Stimulated activated CD8-positive, alpha-beta memory T cell treated with anti-CD3 and anti-CD28 coated beads, Interleukin-4, amount 100 ng/mL, for 4 hours (primary cell): ENCODE results near the gene PITX1.

ENCODE experiments used
- DNase-seq, 2 donors: peaks; one replicate each; pipeline ENCODE4 v3.0.0-alpha.2; 2020; ENCODE audit warnings: low read depth in 2 of 2, low spot score in 1 of 2

PITX1 gene

GRCh38 chr5:135030123-135030955 is 3.7 kb downstream of the PITX1 start:
- no peak for DNase-seq

DNA sequence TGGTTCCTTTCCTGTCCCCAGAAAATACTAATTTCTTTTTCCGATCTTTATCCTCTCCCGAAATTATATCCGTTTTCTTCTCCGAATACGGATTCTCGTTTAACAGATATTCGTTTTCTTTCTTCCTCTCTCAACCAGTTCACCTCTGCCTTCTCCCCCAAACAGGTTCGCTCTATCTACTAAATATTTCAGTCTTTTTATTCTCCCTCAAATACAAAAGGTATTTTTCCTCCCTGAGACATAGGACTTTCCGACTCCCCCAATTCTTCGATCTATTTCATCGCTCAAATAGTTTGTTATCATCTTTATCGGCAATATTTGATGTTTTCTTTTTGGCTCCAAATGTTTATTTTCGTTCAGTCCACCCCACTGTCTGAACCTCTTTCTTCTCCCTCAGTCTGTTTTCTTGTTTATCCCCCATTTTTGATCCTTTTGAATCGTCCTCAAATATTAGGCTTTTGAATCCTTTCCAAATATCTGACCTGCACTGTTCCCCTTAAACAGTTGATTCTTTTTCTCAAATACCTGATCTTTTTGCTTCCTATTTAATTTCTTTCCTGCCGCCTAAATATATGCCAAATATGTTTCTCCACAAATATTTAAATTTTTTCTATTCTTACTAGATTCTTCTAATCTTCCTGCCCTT is 4.4 kb downstream of the PITX1 start:
- no peak for DNase-seq

GRCh38 chr5:135028791-135029476 is 5.1 kb downstream of the PITX1 start:
- DNase-seq: no peak

DNA sequence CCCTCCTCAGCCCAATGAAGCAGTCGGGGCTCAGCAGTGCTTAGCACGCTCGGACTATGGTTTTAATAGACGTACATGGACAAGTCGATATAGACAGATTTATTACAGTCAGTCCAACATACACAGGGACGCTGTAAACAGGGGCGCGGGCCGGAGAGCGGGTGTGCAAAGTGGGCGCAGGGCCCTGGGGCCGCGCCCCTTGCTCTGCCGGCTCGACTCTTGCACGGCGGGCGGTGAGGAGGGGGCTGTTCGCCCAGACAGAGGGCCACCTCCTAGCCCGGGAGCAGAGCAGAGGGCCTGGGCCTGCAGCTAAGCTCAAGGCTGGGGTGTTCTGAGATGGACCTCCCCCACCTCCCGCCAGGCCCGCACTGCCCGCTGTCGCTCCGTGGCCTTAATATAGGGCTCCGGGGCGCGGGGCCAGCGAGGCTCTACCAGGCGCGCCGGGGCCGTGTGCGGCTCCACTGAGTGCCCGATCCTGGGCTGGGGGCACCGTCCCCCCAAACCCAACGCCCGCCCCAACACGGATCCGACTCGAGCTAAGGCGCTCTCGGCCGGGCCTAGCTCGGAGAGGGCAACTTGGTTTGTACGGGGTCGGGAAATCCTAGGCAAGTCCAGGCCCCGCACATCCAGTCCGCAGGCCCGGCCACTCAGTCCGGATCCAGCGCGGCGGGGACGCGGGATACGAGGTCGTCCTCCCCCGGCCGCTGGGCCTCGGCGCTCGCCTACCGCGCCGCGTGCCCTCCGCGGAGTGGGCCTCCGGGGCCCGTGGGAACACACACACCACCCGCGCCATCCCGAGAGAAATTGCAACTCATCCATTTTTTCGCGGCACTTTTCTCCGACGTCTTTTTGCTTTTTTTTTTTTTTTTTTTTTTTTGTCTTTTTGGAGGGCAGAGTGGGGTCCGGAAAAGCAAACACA is 6.1 kb downstream of the PITX1 start:
- DNase-seq: no peak

DNA sequence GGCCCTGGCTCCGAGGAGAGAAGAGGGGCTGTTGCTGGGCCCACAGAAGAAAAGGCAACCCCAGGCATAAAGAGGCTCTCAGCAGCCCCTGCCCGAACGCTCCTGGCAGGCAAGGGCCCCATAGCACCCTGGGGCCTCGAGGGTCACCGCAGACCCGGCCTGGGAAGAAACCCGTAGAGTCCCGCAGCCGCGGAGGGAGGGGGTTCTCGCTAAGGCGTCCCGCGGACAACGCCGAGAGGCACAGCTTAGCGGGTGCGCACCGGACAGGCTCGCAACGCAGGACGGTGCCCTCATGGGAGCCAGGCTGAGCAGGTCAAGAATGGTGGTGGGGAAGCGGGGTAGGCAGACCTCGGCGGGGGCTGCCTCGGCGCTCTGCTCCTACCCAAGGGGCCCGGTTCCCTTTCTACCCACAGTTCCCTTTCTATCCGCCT is 6.7 kb downstream of the PITX1 start:
- no peak for DNase-seq

DNA sequence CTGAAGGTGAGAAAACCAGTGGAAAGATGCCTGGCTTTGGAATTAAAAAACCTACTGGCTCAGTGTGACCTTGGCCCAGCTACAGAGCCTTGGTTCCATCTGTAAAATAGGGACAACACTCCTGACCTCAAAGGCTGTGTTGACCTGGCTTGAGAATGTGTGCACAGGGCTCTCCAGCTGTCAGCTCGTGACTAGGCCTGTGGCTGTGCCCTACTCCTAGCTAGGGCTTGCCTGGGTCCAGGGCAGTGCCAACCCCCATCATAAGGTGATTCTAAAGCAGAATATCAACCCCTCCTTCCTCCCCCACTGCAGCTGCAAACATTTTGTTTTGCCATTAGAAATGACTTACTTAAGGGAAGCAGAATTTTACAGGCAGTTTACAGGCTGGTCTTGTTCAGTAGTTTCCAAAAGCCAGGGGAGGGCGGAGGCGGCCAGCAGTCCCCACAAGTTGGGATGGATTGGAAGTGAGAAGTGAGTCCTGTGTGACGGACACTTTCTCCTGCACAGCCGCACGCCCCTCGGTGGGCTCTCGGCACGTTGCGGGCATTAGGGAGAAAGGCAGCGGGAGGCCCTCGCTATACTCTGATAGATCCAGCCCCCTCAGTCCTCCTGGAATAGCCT is 7.3 kb downstream of the PITX1 start:
- DNase-seq: no peak

GRCh38 chr5:135025730-135026644 is 8.0 kb downstream of the PITX1 start:
- no peak for DNase-seq

DNA sequence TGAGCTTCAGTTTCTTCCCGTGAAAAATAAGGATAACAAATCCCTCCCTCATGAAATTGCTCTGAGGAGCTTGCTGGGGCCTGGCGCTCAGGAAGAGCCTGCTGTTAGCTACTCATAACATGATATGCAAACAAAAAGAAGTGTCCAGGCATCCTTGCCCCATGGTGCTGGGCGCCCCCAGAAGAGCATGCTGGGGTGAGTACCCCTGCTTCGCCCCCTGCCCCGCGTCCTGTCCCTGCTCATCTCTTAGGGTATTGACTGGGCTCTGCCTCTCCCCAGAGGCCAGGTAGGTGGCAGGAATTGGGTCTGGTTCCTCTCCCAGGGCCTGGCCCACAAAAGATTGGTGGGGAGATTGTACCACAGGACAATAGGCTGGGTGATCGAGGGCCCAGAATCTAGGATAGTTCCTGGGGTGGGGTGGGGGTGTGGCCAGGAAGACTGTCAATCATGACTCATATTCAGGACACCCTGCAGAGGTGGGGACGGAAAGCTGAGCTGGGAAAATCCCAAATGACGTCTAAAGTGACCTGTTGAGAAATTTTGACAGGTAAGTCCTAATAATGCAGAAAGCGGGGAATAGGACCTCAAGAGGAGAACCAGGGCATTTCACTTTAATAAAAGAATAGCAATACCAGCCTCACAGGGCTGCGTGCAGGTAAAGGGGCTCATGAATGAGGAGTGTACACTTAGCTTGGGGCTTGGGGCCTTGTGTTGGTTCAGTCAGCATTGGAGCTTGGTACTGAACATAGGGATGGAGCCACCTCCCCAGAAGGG is 8.9 kb downstream of the PITX1 start:
- DNase-seq: no peak

GRCh38 chr5:135020111-135020895 is 13.7 kb downstream of the PITX1 start:
- DNase-seq: no peak

DNA sequence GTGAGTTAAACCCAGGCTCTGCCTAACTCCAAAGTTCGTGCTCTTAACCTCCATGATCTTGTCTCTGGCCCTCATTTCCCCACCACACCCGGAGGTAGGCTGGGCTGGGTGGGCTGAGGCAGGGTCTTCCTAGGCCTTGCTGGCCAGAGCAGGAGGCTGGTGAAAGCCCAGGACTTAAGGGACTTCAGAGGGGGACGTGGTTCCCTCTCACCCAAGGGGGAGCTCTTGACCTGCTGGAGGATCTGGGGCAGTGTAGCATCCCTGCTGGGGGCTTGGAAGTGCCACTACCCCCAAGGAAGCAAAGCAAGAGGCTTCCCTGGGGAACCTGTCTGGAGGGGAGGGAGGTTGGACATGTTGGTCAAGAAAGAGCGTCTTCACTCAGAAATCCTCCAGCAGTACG is 14.7 kb downstream of the PITX1 start:
- DNase-seq: no peak

DNA sequence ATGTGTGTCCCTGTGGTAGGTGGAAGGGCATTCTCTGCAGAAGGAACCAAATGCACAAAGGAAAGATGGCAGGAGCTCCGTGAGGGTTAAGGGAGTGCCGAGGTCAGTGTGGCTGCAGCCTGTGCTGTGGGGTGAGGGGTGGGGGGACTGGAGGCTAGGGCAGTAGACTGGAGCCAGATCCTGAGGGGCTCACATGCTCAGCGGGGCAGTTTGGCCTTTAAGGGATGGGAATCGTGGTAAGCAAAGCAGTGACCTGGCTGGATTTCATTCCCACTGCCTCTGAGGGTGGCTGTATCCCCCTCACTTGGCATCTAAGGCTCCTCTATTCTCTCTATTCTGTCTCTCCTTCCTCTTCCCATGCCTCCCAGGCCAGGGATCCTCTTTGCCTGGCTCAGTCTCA is 15.6 kb downstream of the PITX1 start:
- no peak for DNase-seq

DNA sequence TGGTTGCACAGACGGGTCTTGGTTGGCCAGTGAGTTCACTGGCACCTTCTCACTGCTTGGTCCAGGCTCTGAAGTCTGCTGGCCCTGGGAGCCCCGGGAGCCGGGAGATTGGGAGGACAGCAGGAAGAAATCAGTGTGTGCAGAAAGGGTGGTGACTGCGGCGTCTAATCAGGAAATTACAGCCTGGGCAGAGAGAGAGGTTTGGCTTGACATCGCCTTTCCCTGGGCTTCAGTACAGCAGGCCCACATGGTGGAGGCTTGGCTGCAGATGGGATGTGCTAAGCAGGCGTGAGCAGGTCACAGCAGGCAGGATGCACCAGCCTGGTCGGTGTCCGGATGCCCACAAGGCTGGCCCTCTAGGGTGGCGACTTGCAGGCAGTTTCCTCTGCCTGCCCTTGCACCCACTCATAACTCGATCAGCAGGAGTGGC is 17.2 kb downstream of the PITX1 start:
- no peak for DNase-seq

DNA sequence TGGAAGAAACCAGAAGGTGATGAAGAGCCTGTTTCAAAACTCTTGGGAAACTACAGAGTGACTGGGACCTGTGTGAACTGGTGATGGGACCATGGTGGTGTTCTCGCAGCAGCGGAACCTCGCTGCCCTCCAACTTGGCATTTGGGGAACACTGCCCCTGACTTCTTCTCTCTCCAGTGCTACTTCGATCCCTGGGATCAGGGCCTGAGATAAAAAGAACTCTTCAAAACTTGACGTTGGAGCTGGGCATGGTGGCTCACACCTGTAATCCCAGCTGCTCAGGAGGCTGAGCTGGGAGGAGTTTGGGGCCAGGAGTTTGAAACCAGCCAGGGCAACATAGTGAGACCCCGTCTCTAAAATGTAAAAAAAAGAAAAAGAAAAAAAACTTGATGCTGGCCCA is 18.1 kb downstream of the PITX1 start:
- DNase-seq: no peak

GRCh38 chr5:135013947-135014570 is 20.0 kb downstream of the PITX1 start:
- DNase-seq: no peak

DNA sequence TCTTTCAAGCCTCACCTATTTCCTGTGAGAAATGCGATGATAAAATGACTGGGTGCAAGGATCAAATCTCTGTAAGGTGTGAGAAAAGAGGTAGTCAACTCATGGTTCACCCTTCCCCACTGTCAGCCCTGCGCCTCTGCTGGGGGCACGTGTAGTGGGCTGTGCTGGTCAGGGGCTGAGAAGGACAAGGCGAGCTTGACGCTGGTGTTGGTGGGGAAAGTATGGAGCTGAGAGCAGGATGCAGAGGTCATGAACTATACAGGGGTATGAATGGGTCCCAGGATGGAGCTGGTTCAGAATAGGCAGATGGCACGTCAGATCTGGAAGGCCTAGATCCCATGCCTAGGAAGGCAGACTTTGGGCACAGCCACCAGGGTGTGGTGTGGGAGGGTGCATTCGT is 20.6 kb downstream of the PITX1 start:
- DNase-seq: no peak

DNA sequence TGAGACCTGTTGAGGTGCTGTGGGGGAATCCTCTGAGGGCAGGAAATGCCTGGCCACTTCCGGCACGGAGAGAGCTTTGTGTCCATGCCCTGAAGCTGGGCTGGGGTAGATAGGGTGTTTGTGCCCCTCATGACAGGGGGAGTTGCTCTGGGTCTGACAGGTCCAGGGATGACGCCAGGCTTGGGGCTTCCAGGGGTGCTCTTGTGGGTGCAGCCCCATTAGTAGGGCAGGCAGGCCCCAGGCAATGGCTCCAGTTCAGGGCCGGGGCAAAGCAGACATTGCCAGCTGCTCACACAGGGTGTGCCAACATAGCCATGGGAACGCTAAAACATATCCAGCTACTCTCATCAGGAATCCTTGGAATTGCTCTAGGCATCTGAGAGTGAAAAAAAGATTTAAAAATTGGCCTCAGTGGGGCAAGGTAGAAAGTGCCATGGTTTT is 21.1 kb downstream of the PITX1 start:
- DNase-seq: no peak

GRCh38 chr5:135012033-135012588 is 21.9 kb downstream of the PITX1 start:
- DNase-seq: no peak
